Measurements from ENCODE around the gene RBBP8. TPM values are rescaled to one million over a fixed set of nuclear protein-coding genes. Genes with fewer than 3 reads are reported as not detected.

RBBP8 gene
- total RNA-seq, 1 donor from 2014 or later, result 53.7 TPM

GRCh38 chr18:23037646-23038045 is 104.5 kb downstream of the RBBP8 start:
- Mint-ChIP-seq H3K27me3 (ENCODE audit: low read depth) (no peaks in the 10 kb centered on the region), H3K36me3 (ENCODE audit: low read depth) (no peaks in the 10 kb centered on the region), H3K4me3 (no peak overlapping the region), H3K4me1 (no peaks in the 10 kb centered on the region), H3K27ac (ENCODE audit: unreplicated experiment) (no peak overlapping the region), H3K9me3 (peaks cover 4% of the 10 kb centered on the region)
- TF ChIP-seq, protein P1, sequence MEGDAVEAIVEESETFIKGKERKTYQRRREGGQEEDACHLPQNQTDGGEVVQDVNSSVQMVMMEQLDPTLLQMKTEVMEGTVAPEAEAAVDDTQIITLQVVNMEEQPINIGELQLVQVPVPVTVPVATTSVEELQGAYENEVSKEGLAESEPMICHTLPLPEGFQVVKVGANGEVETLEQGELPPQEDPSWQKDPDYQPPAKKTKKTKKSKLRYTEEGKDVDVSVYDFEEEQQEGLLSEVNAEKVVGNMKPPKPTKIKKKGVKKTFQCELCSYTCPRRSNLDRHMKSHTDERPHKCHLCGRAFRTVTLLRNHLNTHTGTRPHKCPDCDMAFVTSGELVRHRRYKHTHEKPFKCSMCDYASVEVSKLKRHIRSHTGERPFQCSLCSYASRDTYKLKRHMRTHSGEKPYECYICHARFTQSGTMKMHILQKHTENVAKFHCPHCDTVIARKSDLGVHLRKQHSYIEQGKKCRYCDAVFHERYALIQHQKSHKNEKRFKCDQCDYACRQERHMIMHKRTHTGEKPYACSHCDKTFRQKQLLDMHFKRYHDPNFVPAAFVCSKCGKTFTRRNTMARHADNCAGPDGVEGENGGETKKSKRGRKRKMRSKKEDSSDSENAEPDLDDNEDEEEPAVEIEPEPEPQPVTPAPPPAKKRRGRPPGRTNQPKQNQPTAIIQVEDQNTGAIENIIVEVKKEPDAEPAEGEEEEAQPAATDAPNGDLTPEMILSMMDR (conservative IDR thresholded peaks at IDR 0.05), result no peak
- DNase-seq (ENCODE audit: low read depth, low spot score), result no peak

GRCh38 chr18:23038712-23039111 is 105.6 kb downstream of the RBBP8 start:
- TF ChIP-seq, protein P1 (conservative IDR thresholded peaks at IDR 0.05), result no peak
- Mint-ChIP-seq H3K27me3 (ENCODE audit: low read depth) (no peaks in the 10 kb centered on the region), H3K4me3 (no peak overlapping the region), H3K27ac (ENCODE audit: unreplicated experiment) (no peak overlapping the region), H3K4me1 (no peaks in the 10 kb centered on the region), H3K36me3 (ENCODE audit: low read depth) (no peaks in the 10 kb centered on the region), H3K9me3 (peaks cover 4% of the 10 kb centered on the region)
- DNase-seq (ENCODE audit: low read depth, low spot score), result no peak

DNA sequence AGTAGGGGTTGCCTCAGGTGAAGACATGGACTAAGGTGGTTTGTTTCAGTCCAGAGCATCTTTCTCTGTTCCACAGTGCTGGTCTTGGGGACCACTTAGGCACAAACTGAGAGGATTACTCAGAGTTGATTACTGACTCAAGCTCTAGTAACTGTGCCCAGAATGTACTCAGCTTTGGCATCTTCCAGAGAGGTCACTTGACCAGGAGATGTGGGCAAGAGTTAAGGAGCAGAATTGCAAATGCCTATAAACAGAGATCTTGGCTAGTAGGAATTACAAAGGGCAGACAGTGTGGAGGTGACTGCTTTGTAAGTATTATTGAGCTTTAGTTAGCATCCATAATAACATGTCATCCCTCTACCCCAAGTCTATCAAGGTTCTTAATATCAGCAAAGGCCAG is 109.0 kb downstream of the RBBP8 start:
- Mint-ChIP-seq H3K36me3 (ENCODE audit: low read depth) (no peaks in the 10 kb centered on the region), H3K27me3 (ENCODE audit: low read depth) (no peaks in the 10 kb centered on the region), H3K4me3 (no peak overlapping the region), H3K4me1 (no peaks in the 10 kb centered on the region), H3K9me3 (peaks cover 4% of the 10 kb centered on the region), H3K27ac (ENCODE audit: unreplicated experiment) (no peak overlapping the region)
- DNase-seq (ENCODE audit: low read depth, low spot score), result no peak
- TF ChIP-seq, protein P1 (conservative IDR thresholded peaks at IDR 0.05), result no peak

GRCh38 chr18:23043803-23044376 is 110.8 kb downstream of the RBBP8 start:
- TF ChIP-seq, protein P1 (conservative IDR thresholded peaks at IDR 0.05), result no peak
- no peak for DNase-seq (ENCODE audit: low read depth, low spot score)
- Mint-ChIP-seq H3K4me1 (no peaks in the 10 kb centered on the region), H3K27me3 (ENCODE audit: low read depth) (no peaks in the 10 kb centered on the region), H3K9me3 (peaks cover 4% of the 10 kb centered on the region), H3K36me3 (ENCODE audit: low read depth) (no peaks in the 10 kb centered on the region), H3K4me3 (no peak overlapping the region), H3K27ac (ENCODE audit: unreplicated experiment) (no peak overlapping the region)

DNA sequence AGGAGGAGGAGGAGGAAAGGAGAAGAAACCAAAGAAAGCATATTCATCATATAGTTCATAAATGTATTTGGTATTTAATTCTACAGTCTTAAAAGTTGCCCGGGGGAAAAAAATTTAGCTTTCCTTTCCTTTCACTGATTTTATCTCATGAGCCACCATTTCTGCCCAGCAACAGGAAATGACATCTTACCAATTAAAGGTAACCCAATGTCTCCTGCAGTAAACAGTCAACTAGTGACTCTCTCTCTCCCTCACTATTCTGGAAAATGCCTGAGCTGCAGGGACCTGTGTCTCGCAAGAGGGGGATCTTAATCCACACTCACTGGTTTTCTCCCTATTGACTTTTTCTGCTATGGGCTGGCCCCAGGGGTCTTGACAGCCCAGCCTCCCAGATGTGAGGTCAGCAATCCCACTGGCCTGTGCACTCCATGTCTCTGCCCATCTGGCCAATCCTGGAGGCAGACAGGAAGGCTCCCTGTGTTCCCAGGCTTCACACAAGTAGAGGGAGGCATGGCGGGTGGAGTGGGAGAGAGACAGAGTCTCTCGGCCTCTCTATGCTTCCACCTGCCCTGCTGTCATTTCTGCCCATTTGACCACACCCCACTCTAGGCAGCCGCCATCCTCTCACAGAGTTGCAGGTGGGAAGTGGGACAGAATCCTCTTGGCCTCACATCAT is 116.7 kb downstream of the RBBP8 start:
- no peak overlapping the region for H3K4me3 Mint-ChIP-seq
- no peak overlapping the region for H3K27ac Mint-ChIP-seq (ENCODE audit: unreplicated experiment)
- TF ChIP-seq, protein P1 (conservative IDR thresholded peaks at IDR 0.05), result no peak
- H3K4me1 Mint-ChIP-seq, result peaks cover 5% of the 10 kb centered on the region
- no peaks in the 10 kb centered on the region for H3K36me3 Mint-ChIP-seq (ENCODE audit: low read depth)
- no peak for DNase-seq (ENCODE audit: low read depth, low spot score)
- no peaks in the 10 kb centered on the region for H3K9me3 Mint-ChIP-seq
- H3K27me3 Mint-ChIP-seq (ENCODE audit: low read depth), result peaks cover 5% of the 10 kb centered on the region
